ENCODE results near the gene THSD4.
"Not testable (repeated sequence)": the region's sequence is repeated elsewhere in the genome, so short reads cannot be mapped to it uniquely, and the experiment has no call there.

The THSD4 gene

GRCh38 chr15:71294251-71294910 is 179.1 kb downstream of the THSD4 start:
- no peak for DNase-seq (ENCODE audit: low read depth in 3 of 3)

- DNase-seq (ENCODE audit: low read depth in 3 of 3), result no peak
These were observed 179.8 kb downstream of the THSD4 start for GRCh38 chr15:71294911-71295602.

GRCh38 chr15:71295603-71296314 is 180.5 kb downstream of the THSD4 start:
- no peak for DNase-seq (ENCODE audit: low read depth in 3 of 3)

- no peak for DNase-seq (ENCODE audit: low read depth in 3 of 3)
These were observed 181.0 kb downstream of the THSD4 start for GRCh38 chr15:71296315-71296679.

- no peak for DNase-seq (ENCODE audit: low read depth in 3 of 3)
These were observed 186.8 kb downstream of the THSD4 start for GRCh38 chr15:71301958-71302621.

- DNase-seq (ENCODE audit: low read depth in 3 of 3), result no peak
These were observed 187.7 kb downstream of the THSD4 start for GRCh38 chr15:71302861-71303410.

GRCh38 chr15:71303977-71304376 is 188.7 kb downstream of the THSD4 start:
- no peak for DNase-seq (ENCODE audit: low read depth in 3 of 3)

GRCh38 chr15:71304681-71305080 is 189.4 kb downstream of the THSD4 start:
- no peak for DNase-seq (ENCODE audit: low read depth in 3 of 3)

GRCh38 chr15:71306538-71306937 is 191.3 kb downstream of the THSD4 start:
- no peak for DNase-seq (ENCODE audit: low read depth in 3 of 3)

GRCh38 chr15:71312194-71312708 is 197.0 kb downstream of the THSD4 start:
- DNase-seq (ENCODE audit: low read depth in 3 of 3), result no peak

GRCh38 chr15:71312731-71313460 is 197.6 kb downstream of the THSD4 start:
- DNase-seq (ENCODE audit: low read depth in 3 of 3), result no peak

- DNase-seq (ENCODE audit: low read depth in 3 of 3), result no peak
These were observed 198.5 kb downstream of the THSD4 start for GRCh38 chr15:71313806-71314205.

GRCh38 chr15:71314956-71315537 is 199.8 kb downstream of the THSD4 start:
- DNase-seq (ENCODE audit: low read depth in 3 of 3), result no peak

GRCh38 chr15:71316911-71317310 is 201.6 kb downstream of the THSD4 start:
- DNase-seq (ENCODE audit: low read depth in 3 of 3), result no peak

- not testable (repeated sequence) for DNase-seq (ENCODE audit: low read depth in 3 of 3)
These were observed 204.2 kb downstream of the THSD4 start for GRCh38 chr15:71319424-71319823.

- DNase-seq (ENCODE audit: low read depth in 3 of 3), result no peak
These were observed 204.7 kb downstream of the THSD4 start for GRCh38 chr15:71319935-71320334.

- DNase-seq (ENCODE audit: low read depth in 3 of 3), result no peak
These were observed 207.8 kb downstream of the THSD4 start for GRCh38 chr15:71323082-71323481.

- no peak for DNase-seq (ENCODE audit: low read depth in 3 of 3)
These were observed 208.3 kb downstream of the THSD4 start for GRCh38 chr15:71323584-71323983.

- DNase-seq (ENCODE audit: low read depth in 3 of 3), result no peak
These were observed 210.2 kb downstream of the THSD4 start for GRCh38 chr15:71325481-71325880.

GRCh38 chr15:71328453-71328852 is 213.2 kb downstream of the THSD4 start:
- DNase-seq (ENCODE audit: low read depth in 3 of 3), result no peak

GRCh38 chr15:71329041-71329440 is 213.8 kb downstream of the THSD4 start:
- no peak for DNase-seq (ENCODE audit: low read depth in 3 of 3)
